ENCODE measurements around the gene MYRFL. TPM values are rescaled to one million over a fixed set of nuclear protein-coding genes. Genes with fewer than 3 reads are reported as not detected.

MYRFL gene
- total RNA-seq, 2 experiments from 2014 or later: not detected

DNA sequence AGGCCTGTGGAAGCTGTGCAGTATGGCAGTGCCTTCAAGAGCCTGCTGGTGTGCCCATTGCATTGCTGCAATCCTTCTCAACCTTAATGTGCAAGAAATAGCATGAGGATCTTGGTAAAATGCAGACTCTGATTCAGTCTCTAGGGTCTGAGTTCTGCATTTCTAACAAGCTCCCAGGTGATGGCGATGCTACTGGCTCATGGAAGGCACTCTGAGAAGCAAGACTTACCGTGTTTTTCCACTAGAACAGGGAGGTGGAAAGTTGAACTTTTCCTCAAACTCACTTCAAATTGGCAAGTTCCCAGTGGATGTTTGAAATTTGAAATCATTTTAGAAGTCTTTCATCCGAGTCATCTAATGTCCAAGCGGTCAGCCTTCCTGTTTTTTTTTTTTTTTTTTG lies 55.5 kb downstream of the MYRFL start:
- ATAC-seq (no peak), DNase-seq (no peak)
- no peaks in the 10 kb centered on the region for H3K36me3 Mint-ChIP-seq (ENCODE audit: low read depth)
- H3K4me1 Mint-ChIP-seq: peaks cover 6% of the 10 kb centered on the region
- ChIA-PET POLR2A (no interaction called here), CTCF (interaction anchor here (0.7 to 2.7 kb wide), 4 partner anchors 12 to 849 kb away, joined by 3 to 15 read pairs (median 5); no protein-coding TSS in a partner anchor)
- H3K27me3 Mint-ChIP-seq: peaks cover 17% of the 10 kb centered on the region
- H3K4me3 Mint-ChIP-seq: no peak overlapping the region
- intact Hi-C loops (cut with DNase I, micrococcal nuclease): loop anchor here (2.0 to 5.0 kb wide), 2 partner anchors 837 to 850 kb away; no protein-coding TSS in a partner anchor
- H3K9me3 Mint-ChIP-seq (ENCODE audit: low read depth): no peaks in the 10 kb centered on the region
- no peak overlapping the region for H3K27ac Mint-ChIP-seq

- Mint-ChIP-seq H3K27ac (no peak overlapping the region), H3K36me3 (ENCODE audit: low read depth) (no peaks in the 10 kb centered on the region), H3K4me3 (no peak overlapping the region), H3K9me3 (ENCODE audit: low read depth) (no peaks in the 10 kb centered on the region), H3K4me1 (peaks cover 6% of the 10 kb centered on the region), H3K27me3 (peaks cover 16% of the 10 kb centered on the region)
- ChIA-PET CTCF (interaction anchor here (0.5 to 1.3 kb wide), 3 partner anchors 12 to 283 kb away, joined by 3 read pairs; no protein-coding TSS in a partner anchor), POLR2A (no interaction called here)
- intact Hi-C loops (cut with DNase I, micrococcal nuclease): loop anchor here (2.0 to 5.0 kb wide), 2 partner anchors 836 to 849 kb away; no protein-coding TSS in a partner anchor
- no peak for DNase-seq
- ATAC-seq: no peak
These were observed 56.7 kb downstream of the MYRFL start for GRCh38 chr12:69881771-69882170.

GRCh38 chr12:69884386-69884785 lies 59.4 kb downstream of the MYRFL start:
- Mint-ChIP-seq H3K4me3 (no peak overlapping the region), H3K9me3 (ENCODE audit: low read depth) (no peaks in the 10 kb centered on the region), H3K27me3 (peaks cover 4% of the 10 kb centered on the region), H3K36me3 (ENCODE audit: low read depth) (no peaks in the 10 kb centered on the region), H3K4me1 (no peaks in the 10 kb centered on the region), H3K27ac (no peak overlapping the region)
- POLR2A ChIA-PET: no interaction called here
- CTCF ChIA-PET: interaction anchor here (0.7 to 5.3 kb wide), 8 partner anchors 9 to 1279 kb away, joined by 3 to 32 read pairs (median 4); no protein-coding TSS in a partner anchor
- intact Hi-C loops (cut with DNase I, micrococcal nuclease): loop anchor here in 1 of 2 experiments (5.0 kb wide), 1 partner anchor 833 kb away; no protein-coding TSS in a partner anchor
- no peak for DNase-seq
- no peak for ATAC-seq

GRCh38 chr12:69885658-69886057 lies 60.6 kb downstream of the MYRFL start:
- CTCF ChIA-PET: interaction anchor here (1.1 to 5.3 kb wide), 4 partner anchors 14 to 691 kb away, joined by 3 to 32 read pairs (median 6); no protein-coding TSS in a partner anchor
- H3K27me3 Mint-ChIP-seq: peaks cover 2% of the 10 kb centered on the region
- no peak overlapping the region for H3K27ac Mint-ChIP-seq
- POLR2A ChIA-PET: no interaction called here
- no peak for DNase-seq
- ATAC-seq: no peak
- no peak overlapping the region for H3K4me3 Mint-ChIP-seq
- no peaks in the 10 kb centered on the region for H3K36me3 Mint-ChIP-seq (ENCODE audit: low read depth)
- no peaks in the 10 kb centered on the region for H3K9me3 Mint-ChIP-seq (ENCODE audit: low read depth)
- no peaks in the 10 kb centered on the region for H3K4me1 Mint-ChIP-seq
- intact Hi-C loops (cut with DNase I, micrococcal nuclease): no loop called here

DNA sequence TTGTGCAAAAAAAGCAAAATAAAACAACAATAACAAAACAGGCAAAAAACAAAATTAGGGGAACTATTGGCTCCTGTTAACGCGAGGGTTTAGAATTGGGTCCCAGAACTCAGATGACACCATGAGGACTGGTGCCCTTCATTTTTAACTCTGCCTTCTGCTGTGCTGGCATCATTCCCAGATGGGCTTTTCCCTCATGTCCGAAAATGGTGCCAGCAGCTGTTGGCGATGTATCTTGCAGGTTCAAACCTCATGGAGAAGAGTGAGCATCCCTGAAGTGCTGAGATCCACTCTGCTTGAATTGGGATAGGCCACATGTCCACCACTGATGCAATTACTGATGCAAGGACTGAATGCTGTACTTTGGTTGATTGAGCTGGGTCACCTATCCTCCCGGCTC lies 61.1 kb downstream of the MYRFL start:
- Mint-ChIP-seq H3K27ac (no peak overlapping the region), H3K4me3 (no peak overlapping the region), H3K27me3 (peaks cover 2% of the 10 kb centered on the region), H3K36me3 (ENCODE audit: low read depth) (no peaks in the 10 kb centered on the region), H3K9me3 (ENCODE audit: low read depth) (no peaks in the 10 kb centered on the region), H3K4me1 (no peaks in the 10 kb centered on the region)
- POLR2A ChIA-PET: no interaction called here
- DNase-seq (no peak), ATAC-seq (no peak)
- intact Hi-C loops (cut with DNase I, micrococcal nuclease): no loop called here
- CTCF ChIA-PET: interaction anchor here (5.3 kb wide), 1 partner anchor 14 kb away, joined by 32 read pairs; no protein-coding TSS in a partner anchor

- POLR2A ChIA-PET: no interaction called here
- no peaks in the 10 kb centered on the region for H3K36me3 Mint-ChIP-seq (ENCODE audit: low read depth)
- H3K9me3 Mint-ChIP-seq (ENCODE audit: low read depth): no peaks in the 10 kb centered on the region
- H3K4me1 Mint-ChIP-seq: no peaks in the 10 kb centered on the region
- DNase-seq (no peak), ATAC-seq (no peak)
- intact Hi-C loops (cut with DNase I, micrococcal nuclease): no loop called here
- CTCF ChIA-PET: interaction anchor here (5.3 kb wide), 1 partner anchor 13 kb away, joined by 32 read pairs; no protein-coding TSS in a partner anchor
- H3K4me3 Mint-ChIP-seq: no peak overlapping the region
- H3K27ac Mint-ChIP-seq: no peak overlapping the region
- peaks cover 2% of the 10 kb centered on the region for H3K27me3 Mint-ChIP-seq
These were observed 61.7 kb downstream of the MYRFL start for GRCh38 chr12:69886715-69887114.

DNA sequence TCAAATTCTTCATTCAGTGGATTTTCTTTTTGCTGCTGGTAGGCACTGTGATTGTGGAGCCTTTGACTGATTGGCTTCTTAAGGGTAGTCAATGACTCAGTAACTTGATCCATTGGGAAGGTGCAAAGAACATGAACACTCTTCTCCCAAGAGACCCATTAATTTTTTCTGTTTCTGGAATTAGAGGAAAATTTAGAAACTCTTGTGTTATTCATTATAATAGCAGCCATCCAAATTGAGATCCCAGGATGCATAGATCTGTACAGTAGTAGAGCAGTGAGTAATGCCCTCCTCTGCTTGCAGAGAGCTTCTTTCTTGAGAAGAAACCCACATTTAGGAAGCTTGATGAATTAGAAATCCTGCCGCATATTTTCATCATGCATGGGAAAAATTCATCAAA lies 63.9 kb downstream of the MYRFL start:
- peaks cover 2% of the 10 kb centered on the region for H3K27me3 Mint-ChIP-seq
- intact Hi-C loops (cut with DNase I, micrococcal nuclease): no loop called here
- CTCF ChIA-PET: interaction anchor here (1.7 to 5.3 kb wide), 2 partner anchors 10 to 11 kb away, joined by 8 to 32 read pairs; no protein-coding TSS in a partner anchor

DNA sequence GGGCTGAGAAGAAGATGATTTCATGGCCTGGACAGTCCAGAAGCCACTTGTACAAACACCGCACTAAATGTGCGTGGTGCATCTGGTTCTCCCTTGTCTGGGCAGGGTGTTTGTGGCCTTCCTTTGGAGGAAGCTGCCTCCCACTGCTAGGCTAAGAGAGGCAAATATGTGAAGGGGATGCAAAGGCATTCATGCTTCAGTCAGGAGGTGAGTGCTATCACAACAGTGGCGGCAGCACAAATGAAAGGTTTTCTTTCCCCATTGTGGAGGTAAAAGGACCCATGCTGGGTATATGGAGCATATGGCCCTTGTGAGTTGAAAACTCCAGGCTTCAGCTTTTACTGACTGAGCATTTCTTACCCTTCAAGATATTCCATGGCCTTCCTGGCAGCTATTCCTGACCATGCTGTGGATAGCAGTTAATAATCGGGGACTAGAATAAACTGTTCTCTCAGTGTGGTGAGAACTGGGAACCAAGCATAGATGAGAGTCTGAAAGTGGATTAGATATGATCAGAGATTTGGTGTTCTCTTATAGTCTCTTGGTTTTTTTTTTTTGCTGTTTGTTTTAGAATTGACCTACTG lies 69.9 kb downstream of the MYRFL start:
- intact Hi-C loops (cut with DNase I, micrococcal nuclease): no loop called here
- Mint-ChIP-seq H3K4me1 (peaks cover 5% of the 10 kb centered on the region), H3K27me3 (no peaks in the 10 kb centered on the region), H3K36me3 (ENCODE audit: low read depth) (no peaks in the 10 kb centered on the region), H3K4me3 (no peak overlapping the region), H3K27ac (no peak overlapping the region), H3K9me3 (ENCODE audit: low read depth) (no peaks in the 10 kb centered on the region)
- ATAC-seq (no peak), DNase-seq (no peak)
- CTCF ChIA-PET: interaction anchor here (0.9 kb wide), 1 partner anchor 10 kb away, joined by 3 read pairs; no protein-coding TSS in a partner anchor
- POLR2A ChIA-PET: no interaction called here

More for the DNA sequence above, 63.9 kb downstream of the MYRFL start:
- no peak for ATAC-seq
- Mint-ChIP-seq H3K36me3 (ENCODE audit: low read depth) (no peaks in the 10 kb centered on the region), H3K9me3 (ENCODE audit: low read depth) (no peaks in the 10 kb centered on the region), H3K4me1 (no peaks in the 10 kb centered on the region), H3K4me3 (no peak overlapping the region), H3K27ac (no peak overlapping the region)
- no peak for DNase-seq
- POLR2A ChIA-PET: no interaction called here

GRCh38 chr12:69896653-69897381 lies 71.8 kb downstream of the MYRFL start:
- intact Hi-C loops (cut with DNase I, micrococcal nuclease): no loop called here
- H3K36me3 Mint-ChIP-seq (ENCODE audit: low read depth): no peaks in the 10 kb centered on the region
- CTCF ChIA-PET: interaction anchor here (0.6 to 0.8 kb wide), 2 partner anchors 18 to 59 kb away, joined by 3 read pairs; no protein-coding TSS in a partner anchor

GRCh38 chr12:69897744-69898143 lies 72.7 kb downstream of the MYRFL start:
- ATAC-seq (no peak), DNase-seq (no peak)
- Mint-ChIP-seq H3K27me3 (no peaks in the 10 kb centered on the region), H3K4me3 (no peak overlapping the region), H3K27ac (no peak overlapping the region), H3K36me3 (ENCODE audit: low read depth) (no peaks in the 10 kb centered on the region), H3K9me3 (ENCODE audit: low read depth) (no peaks in the 10 kb centered on the region), H3K4me1 (peaks cover 5% of the 10 kb centered on the region)
- ChIA-PET CTCF (interaction anchor here (5.5 kb wide), 1 partner anchor 11 kb away, joined by 32 read pairs; no protein-coding TSS in a partner anchor), POLR2A (no interaction called here)
- intact Hi-C loops (cut with DNase I, micrococcal nuclease): no loop called here

More at GRCh38 chr12:69896653-69897381, 71.8 kb downstream of the MYRFL start:
- H3K27ac Mint-ChIP-seq: no peak overlapping the region
- POLR2A ChIA-PET: no interaction called here
- H3K9me3 Mint-ChIP-seq (ENCODE audit: low read depth): no peaks in the 10 kb centered on the region
- no peak for DNase-seq
- no peak overlapping the region for H3K4me3 Mint-ChIP-seq
- no peaks in the 10 kb centered on the region for H3K27me3 Mint-ChIP-seq
- peaks cover 5% of the 10 kb centered on the region for H3K4me1 Mint-ChIP-seq
- ATAC-seq: no peak

DNA sequence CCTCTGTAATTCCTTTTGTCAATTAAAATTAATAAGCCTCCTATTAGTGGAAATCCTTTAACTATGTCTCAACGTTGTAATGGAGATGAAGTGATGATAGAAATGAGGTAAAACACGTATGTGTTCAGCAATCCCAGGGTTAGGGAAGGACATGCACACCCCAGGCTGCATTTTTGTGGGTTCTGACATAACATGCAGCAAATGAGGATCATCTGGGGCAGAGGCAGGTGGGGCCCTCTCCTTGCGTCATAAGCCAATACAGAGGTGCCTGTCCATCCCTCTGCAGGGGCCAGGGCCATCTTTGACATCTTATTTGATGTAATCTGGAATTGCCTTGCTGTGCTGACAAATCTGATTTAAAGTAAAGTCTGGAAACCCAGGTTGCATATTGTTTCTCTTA lies 73.2 kb downstream of the MYRFL start:
- no peaks in the 10 kb centered on the region for H3K9me3 Mint-ChIP-seq (ENCODE audit: low read depth)
- peaks cover 5% of the 10 kb centered on the region for H3K4me1 Mint-ChIP-seq
- H3K36me3 Mint-ChIP-seq (ENCODE audit: low read depth): no peaks in the 10 kb centered on the region
- no peak overlapping the region for H3K27ac Mint-ChIP-seq
- ChIA-PET CTCF (interaction anchor here (0.7 to 5.5 kb wide), 5 partner anchors 11 to 678 kb away, joined by 3 to 32 read pairs (median 4); no protein-coding TSS in a partner anchor), POLR2A (no interaction called here)
- H3K4me3 Mint-ChIP-seq: no peak overlapping the region
- ATAC-seq: no peak
- intact Hi-C loops (cut with DNase I, micrococcal nuclease): no loop called here
- H3K27me3 Mint-ChIP-seq: no peaks in the 10 kb centered on the region
- no peak for DNase-seq

All from activated CD4-positive, alpha-beta T cell treated with anti-CD3 and anti-CD28 coated beads for 36 hours (primary cell).